Stimulated activated CD4-positive, alpha-beta T cell treated with anti-CD3 and anti-CD28 coated beads, Interleukin-2, amount 100 ng/mL, for 4 hours (primary cell): ENCODE results near the gene LEMD2.

Experiments used
- DNase-seq: peaks from one replicate; pipeline ENCODE4 v3.0.0-alpha.2; 2020; ENCODE audit warnings: low read depth

LEMD2 gene

DNA sequence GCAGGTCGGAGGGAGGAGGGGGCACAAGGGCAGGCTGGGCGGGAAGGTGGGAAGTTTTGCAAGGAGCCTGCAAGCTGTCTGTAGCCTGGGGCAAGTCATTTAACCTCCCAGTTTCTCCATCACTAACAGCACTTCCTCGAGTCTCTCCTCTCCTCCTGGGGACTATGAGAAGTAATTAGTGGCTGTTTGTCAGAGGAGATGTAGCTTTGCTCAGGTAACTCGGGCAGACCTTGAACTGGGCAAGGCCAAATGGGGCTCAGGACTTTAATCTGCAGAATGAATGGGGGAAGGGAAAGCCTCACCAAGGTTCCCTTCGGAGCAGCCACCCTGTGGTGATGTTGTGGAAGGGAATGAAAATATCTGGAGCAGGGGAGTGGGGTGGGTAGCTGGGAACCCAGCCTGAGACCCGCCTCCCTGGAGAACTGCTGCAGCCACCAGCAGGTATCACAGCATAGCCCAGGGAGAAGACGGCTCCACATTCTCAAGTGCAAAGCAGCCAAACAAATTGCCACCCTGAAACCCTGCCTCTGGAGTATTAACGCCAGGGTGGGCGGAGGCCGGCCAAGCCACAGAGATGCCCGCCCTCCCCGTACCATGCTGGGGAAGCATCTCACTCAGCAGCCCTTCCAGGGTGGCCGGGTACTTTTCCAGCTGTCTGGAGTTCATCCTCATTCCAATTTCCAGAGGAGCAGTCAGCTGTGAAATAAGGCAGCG, 6.1 kb upstream of the LEMD2 start:
- no peak for DNase-seq

DNA sequence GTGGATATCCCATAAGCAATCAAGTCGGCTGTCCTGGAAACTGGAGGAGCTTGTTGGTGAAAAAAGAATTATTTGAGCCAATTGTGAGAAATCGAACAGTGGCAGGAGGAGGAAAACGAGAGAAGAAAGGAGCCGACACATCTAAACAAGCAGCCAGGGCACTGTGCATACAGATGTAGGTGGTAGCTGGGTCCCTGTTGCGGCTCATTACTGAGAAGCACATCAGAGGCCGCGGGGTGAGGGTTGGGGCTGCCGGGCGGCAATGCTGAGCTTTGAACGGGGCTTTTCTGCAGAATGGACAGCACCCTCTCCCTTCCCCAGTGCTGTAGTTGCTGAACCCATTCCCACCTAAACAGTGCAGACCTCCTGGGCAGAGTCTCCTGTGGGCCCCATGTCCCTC, 4.1 kb upstream of the LEMD2 start:
- DNase-seq, result no peak

DNA sequence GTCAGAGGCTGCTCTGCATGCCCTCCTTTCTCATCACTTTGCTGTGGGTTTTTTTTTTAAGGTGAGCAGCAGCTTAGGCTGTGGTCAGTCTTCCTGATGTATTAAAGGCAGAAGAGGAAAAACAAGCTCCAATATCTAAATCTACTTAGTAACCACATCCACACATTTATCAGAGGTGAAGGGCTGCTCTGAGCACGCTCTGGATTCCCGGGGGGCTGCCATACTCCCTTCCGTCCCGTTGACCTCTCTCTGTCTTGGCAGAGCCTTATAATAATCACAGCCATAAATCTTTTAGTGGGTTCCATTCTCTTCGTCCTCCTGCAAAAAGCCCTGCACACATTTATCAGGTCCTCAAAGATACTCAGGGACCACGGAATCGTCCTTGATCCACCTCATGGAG, 2.7 kb upstream of the LEMD2 start:
- DNase-seq, result no peak

DNA sequence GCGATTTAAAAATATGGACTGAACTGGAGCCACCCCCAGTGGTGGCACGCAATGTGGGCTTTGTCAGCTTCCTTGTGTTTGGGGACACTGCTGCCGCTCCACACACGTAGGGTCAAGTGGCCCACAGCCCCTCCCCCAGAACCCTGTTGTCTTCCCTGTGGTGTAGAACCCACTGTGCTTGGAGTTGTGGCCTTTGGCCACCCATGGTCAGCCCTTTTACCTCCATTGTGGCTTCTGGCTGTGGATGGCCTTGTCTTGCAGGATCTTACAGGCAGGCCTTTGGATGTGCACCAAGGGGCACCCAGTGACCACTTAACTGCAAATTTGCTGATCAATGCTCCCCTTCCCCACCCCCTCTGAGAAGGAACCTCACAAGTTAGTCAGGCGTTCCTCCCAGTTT, 2.0 kb upstream of the LEMD2 start:
- no peak for DNase-seq

DNA sequence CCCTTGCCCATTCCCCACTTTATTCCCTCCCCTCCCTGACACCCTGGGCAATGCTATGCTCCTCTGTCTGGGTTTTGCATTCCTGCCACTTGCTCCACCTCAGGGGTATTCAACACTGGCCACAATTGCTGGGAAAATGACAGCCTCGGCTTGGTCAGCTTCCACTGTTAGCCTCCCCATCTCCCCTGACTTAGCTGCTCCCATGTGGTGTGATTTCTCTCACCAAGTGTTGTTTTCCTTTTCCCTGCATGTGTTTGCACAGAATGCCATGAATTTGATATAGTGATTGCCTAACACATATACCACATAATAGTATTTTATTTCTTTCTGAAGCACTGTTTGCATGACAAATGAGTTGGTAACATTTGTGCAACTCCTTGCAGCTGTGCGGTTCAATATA, 1.4 kb upstream of the LEMD2 start:
- no peak for DNase-seq

DNA sequence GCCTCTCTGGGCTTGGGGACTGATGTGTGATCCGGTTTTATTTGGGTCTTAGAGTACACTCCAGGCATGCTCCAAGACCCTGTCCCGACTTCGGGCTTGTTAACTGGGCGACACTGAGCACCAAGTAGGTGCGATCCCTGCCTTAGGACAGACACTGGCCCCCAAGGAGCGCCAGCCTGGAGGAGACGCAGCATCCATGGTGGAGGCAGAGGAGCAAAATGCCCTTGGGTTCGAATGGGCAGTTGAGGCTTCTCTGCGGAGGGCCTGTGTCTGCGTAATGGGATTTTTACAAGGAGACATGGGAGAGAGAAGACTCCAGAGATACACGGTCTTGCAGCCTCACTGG, 593 bp upstream of the LEMD2 start:
- DNase-seq, result no peak

DNA sequence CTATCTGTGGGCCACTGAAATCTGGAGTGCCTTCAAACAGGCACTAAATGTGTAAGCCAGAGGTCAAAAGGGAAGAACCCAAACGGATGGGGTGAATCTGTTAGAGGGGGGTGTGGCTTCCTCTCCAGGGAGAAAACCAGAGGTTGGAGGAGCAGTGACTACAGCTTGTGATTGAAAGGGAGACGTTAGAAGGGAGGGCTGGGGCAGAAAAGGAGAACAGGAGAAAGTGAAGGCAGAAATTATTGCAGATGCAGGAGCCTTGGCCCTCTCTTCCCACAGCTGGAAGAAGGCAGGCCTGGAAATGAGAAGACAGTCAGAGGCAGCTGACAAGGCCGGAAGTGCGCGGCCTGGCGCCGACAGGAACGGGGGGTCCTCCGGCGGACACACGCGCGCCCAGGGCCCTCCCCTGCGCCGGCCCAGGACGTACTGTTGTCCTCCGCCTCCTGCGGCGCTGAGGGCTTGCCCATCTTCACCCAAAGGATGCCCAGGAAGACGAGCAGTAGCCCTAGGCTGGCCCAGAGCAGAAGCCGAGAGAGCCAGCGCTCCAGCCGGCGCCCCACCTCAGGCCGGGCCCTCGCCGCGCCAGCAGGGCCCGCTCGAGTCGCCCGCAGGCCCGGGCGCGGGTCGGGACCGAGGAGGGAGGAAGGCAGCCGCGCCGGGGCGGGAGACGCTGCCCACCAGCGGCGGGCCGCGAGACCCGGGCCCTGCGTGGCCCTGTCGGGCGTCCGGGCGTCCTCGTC, 806 bp downstream of the LEMD2 start:
- peak; percentile 9 for DNase-seq

DNA sequence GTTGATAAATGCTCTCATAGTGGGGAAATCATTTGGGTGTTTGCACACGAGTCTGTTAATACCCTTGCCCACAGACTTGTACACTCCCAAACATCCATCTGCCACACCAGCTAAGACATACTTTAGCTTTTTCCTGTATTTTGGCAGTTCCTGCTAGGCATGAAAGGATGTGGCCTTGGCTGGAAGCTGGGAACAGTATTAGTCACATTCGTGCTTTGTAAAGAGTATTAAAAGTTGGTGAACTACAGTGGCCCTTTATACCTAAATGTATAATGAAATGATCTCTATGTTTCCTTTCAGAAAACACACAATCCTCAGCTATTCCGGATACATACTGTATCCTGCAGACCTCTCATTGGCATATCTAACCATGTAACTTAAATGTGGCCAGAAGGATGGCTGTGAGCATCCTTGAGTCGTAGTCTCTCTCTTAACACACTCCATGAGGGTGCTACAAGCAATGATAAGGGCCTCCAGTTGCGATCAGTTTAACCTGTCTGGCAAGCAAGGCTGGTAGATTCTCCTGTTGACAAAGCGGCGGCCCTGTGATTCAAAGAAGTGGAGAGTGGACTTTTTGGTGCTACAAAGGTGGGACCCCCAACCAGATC, 1.5 kb downstream of the LEMD2 start:
- no peak for DNase-seq

DNA sequence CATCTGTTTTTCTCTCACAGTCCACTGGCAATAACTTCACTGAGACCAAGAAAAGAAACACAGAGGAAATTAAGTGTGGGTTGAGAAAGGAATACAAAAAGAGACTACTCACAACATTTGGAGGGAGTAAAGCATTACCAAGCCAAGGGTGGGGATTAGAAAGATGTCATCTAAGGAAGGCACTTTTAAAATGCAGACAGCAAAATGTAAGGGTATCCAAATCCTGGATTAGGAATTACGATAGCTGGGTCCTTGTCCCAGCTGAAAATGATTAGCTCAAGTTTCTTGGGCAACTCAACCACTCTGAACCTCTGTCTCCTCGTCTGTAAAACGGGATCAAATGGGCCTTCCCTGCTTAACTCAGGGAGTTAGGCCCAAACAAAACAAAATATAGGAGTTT, 2.2 kb downstream of the LEMD2 start:
- no peak for DNase-seq

DNA sequence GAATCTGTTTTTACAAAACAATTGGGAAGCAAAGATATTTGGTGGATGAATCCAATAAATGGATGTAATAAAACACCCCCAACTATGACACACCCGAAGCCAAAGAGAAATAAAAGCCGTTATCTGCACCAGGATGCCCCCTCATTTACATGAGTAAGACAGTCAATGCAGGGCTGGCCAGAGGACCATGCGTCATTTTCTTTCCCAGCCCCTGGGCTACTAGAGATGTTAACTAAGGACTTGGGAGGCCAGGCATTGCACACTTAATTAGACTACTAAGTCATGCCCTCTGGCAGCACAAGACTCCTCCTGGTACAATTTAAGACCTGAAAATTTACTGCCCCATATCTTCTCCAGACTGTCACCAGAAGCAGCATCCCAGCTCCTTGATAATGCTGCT, 3.2 kb downstream of the LEMD2 start:
- DNase-seq, result no peak

DNA sequence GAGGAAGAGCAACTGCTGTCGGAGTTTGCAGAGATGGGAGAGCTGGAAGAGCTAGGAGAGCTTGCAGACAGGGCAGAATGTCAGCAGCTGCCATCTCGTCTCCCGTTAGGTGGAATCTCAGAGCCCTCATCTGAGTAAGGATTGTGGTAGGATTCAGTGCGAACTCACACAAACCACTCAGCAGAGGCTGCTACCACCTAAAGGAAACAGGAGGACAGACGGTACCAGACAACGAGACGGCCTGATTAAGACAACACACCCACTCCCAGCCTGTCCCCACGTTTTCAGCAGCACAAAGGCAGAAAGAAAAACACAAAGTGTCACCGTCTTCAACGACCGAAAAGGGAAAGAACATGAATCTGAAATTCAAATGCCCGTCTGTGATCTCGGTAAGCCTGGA, 4.1 kb downstream of the LEMD2 start:
- DNase-seq, result no peak

DNA sequence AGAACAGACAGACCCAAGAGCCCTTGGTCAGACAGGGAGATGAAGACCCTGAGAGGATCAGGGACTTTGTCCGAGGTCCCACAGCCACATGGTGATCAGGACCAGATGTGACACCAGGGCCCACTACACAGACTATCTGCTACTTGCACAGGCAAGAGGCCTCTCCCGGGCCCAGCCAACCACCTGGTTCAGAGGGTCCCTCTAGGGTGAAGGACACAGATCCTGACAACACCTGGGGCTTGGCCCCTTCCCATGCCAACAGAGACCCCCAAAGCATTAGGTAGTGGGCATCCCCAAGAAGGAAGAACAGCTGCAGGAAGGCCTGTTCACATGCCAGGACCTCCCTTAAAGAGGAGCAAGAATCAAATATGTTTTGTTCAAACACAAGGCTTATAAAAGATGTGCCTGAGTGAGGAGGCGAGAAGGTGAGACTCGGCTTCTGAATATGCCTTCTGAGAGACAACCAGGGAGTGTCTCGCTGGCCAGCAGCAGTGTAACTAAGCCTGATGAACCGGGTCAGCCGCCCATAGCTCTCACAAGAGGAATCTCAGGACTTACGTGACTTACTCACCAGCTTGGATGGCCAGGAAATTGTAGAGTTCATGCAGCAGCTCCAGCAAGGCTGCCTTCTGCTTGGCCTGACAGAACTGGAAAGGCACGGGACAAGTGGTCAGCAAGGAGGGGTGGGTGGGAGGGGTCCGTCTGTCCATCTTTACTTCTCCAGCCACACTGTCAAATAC, 5.0 kb downstream of the LEMD2 start:
- DNase-seq, result no peak

DNA sequence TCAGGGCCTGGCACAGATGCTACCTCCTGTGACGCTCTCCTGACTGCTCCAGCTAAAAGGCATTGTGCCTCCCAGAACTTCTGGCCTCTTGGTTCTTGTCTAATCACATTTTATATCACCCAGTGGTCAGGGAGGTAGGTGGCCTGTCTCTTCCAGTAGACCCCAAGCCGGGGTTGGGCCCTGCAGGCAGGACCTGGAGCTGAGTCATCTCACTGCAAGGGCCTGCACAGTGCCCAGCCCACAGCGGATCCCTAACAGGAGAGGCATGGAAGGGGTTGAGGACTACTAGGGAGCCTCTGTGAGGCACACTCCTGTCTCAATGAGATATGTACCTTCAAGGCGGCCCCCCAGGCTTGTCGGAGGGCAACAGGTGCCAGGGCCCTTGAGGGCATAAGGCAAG, 6.4 kb downstream of the LEMD2 start:
- no peak for DNase-seq

DNA sequence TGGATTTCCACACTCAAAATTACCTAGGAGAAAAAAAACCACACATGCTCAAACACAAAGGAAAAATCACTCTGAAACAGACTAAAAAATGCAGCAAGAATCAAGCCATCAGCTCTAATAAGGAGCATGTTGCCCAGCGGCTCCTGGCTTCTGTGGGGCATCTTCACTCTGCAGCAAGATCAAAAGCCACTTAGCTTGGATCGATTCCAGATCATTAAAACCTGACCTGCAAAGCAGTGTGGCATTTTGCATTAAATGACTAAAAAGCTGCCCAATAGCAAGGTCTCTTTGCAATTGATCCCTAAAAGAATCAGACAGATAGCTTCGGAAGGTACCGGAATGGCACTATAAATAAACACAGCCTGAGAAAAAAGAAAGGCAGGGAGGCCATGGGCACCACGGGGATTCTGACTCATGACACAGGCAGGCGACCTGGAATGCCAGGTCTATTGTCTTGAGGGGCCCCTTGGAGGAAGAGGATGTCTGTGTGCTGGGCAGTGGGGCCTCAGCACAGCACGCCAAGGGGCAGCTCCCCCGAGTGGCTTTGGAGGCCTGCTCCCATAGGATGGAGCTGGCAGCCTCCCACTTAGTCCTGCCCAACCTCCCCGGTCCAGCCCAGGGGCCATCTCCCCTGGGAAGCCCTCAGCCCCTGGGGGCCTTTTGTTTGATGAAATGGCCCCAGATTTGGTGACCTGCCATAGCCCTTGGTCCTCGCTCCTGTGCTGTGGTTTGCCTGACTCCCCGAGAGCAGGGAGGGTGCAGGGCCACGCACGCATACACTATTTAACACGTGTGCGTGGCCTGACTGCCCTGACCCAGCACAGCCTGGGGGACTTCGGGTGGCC, 7.6 kb downstream of the LEMD2 start:
- DNase-seq, result no peak

DNA sequence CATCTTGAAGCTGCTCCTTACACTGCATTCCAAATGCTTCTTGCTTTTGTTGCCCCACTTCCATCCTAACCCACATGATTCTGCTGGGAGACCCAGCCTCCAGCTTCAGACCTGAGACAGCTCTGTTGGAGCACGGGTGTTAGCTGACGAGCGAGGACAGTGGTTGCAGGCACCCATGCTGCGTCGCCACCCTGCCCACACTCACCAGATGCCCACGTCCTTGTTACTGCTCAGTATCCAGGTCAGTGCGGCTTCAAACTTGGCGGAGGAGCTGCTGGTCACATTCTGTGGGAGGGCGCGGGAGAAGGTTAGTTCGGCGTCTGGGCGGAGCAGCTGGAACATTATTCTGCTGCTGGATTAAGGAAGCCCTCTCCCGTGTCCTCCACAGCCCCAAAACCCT, 9.0 kb downstream of the LEMD2 start:
- DNase-seq, result no peak

DNA sequence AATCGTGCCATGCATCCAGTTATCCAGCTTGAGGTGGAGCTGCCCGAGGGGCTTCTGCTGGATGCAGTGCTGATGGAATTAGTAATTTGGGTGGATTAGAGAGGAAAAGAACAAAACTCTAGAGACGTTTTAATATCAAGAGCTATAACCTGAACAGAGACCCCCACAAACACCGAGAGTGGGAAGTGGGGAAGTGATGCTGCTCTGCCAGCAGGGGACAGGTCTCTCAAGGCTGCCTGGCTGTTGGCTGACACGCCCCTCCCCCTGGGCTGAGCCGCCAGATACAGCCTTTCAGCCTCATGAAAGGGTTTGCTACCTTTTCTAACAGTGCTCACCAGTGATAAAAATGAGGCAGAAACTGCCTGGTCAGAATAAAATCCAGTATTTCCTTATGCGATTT, 9.6 kb downstream of the LEMD2 start:
- no peak for DNase-seq

DNA sequence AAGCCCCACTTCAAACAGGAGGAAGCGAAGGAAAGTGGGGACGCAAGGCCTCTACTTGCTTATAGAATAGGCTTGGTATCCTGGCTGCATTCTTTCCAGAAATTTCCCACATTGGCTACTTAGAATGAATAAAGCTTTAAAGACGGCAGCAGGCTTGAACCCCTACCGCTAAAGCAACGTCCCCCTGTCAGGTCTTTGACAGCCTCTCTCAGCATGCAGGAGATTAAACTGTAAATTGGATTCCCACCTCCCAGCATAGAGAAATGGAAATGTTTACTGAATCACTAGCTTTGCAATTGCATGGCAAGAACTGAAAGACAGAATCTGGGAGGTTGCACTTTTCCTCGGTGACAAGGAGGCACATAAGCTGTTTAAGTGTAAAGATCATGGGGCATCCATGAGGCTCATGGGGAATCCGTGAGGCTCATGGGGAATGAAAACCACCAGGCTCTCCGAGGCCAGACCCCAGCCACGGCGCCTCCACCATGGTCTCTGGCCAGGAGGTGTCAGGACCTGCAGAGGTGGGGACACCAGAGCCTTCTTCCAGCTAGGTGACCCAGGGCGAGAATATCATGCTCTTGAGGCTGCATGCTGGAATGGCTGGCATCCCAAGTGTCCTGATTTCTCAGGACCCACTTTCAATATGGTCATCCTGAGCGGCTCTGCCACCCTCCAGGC, 10.3 kb downstream of the LEMD2 start:
- DNase-seq, result no peak

DNA sequence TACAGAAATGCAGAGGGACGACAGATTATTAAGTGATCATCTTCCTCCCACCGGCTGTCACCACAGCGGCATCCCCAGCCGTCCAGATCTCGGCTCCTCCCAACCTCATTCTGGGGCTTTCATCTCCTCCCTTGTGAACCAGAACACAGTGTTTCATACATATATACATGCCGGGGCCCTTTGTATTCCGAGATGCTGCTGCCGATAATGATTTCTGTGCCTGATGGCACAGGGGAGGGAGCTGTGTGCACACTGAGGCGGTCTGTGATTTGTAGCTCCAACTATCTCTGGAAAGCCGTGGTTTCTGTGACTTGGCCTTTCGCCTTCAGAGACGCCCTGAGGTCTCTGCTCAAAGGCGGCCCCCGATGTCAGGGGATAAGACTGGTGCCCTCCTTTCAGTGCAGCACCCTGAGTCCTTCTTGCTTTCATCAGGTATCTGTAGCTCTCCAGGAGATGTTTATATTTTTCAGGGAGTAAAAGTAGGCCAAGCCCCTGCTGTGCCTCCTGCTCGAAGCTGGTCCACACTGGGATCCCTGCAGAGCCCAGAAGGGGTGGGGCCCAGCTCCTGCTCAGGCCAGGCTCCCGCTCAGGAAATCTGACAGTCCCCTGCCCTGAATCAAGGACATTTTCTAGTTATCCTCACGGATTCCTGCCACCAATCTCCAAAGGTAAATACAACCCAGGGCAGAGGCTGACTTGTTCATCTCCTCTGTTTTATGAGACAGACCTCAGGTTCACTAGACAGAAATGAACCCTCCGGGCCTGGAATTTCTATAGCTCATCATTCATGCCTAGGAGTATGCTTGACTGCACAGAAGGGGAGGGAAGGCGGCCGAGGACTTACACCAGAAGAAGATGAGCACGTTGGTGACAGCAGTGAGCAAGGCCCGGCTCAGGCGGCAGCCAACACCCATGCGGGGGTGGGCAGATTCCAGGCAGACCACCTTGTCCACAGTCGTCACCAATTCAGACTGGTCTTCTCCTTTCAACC, 11.2 kb downstream of the LEMD2 start:
- no peak for DNase-seq

DNA sequence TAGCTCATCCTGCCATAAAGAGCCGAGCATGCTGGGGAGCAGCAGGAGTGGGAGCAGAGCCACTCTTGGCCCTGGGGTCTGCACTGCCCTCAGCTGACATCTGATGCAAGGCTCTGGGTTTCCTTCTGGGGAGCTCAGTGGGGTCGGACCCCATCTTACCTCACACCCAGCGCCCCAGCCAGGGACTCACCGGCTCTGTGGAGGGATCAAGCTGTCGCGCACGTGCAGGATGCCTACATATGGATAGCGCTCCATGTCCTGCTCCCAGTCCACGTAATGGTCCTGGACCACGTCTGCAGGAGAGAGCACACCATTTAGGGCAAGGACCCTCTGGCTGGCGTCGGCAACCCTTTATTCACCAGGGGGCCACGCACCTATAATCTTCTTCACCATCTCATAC, 12.2 kb downstream of the LEMD2 start:
- DNase-seq, result no peak

DNA sequence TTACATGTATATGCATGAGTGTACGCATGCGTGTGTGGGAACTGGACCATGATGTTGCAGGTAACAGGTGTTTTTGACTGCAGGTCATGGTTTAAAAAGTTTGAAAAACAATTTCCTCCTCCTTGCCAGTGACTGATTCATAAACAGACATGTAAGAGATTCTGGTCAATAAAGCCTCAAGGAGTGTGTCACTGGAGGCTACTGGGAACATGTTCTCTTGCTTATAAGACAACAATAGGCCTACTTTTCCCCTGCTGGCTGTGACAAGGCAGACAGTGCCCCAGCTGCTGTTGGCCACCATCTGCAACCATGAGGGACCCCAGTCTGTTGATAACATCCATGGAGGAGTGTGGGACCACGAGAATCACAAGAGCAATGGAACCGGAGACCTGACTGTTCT, 12.7 kb downstream of the LEMD2 start:
- DNase-seq, result no peak
